Hippocampal formation (tissue), 2 donors: ENCODE results near the gene RGS7.
"Not testable (repeated sequence)": the region's sequence is repeated elsewhere in the genome, so short reads cannot be mapped to it uniquely, and the experiment has no call there.

Experiments
- DNase-seq, 2 donors: peaks; one replicate each; lab custom pipeline; 2025; lab: John Stamatoyannopoulos, UW

The RGS7 gene

DNA sequence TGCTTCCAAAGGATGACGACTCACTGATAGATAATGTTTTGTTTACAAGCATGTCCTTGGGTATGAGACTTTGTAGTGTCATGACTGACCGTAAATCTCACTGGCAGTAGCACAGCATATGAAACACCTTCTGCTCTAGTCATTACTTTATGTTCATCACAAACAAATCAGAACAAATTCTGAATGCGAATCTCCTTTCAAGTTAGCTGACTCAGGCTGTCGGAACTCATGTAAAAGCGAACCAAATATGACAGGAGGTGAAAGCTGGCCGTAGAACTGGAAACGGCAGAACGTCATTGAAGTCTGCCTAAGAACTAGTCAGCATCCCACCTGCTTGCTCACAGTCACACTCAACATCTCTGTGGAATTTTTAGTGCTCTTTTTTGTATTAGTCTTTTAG is 143.9 kb downstream of the RGS7 start:
- no peak for DNase-seq

DNA sequence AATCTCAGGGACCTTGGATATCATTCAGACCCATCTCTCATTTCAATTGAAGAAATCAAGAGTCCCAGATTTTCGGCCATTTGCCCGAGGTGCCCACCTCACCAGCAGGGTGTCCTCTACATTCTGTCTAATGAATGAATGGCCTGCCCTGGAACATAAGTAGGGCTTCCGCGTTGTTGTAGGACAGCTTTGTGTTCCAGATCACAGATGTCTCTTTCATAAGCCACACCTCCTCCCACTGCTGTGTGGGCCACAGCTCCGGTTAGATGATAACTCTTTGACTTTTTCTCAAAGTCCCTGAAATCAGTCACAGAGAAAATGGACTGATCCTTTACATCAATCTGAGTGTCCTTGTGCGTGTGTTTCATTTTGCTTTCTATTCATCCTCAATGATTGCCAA is 144.4 kb downstream of the RGS7 start:
- no peak for DNase-seq

DNA sequence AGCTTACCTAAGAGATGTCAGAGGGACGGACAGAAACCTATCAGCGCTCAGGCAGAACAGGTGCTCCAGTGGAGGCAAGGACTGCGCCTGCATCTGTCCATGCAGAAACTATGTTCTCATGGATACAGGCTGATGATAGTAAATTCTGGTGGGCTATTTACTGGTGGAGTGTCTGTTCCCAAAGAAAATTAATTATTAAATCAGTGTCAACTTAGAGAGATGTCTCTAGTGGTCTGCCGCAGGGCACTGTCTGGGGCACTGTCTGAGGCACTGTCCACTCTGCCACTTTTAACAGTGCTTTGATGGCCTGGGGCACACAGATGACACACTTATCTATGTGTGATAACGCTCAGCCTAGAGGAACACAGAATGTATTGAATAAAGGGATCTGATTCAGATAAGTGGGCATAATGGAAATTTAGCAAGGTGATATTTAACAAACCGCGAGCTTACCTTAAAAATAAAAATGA is 148.1 kb downstream of the RGS7 start:
- DNase-seq: no peak

DNA sequence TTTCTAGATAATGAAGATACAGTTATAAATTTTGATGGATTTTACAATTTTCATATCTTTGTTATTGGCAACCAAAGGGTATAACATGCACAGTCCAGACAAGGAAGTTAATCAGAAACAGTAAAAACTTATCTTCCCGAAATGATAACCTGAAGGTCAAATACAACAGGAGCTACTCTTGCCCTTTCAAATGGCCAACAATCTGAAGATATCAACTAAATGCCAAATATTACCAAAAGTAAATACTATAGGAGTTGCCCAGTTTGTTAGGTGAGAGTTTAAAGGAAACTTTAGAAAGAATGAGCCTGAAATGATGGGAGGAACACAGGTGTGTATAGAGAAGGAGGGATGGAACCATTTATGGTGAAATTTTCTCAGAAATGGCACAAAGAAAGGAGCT is 153.2 kb downstream of the RGS7 start:
- DNase-seq: no peak

DNA sequence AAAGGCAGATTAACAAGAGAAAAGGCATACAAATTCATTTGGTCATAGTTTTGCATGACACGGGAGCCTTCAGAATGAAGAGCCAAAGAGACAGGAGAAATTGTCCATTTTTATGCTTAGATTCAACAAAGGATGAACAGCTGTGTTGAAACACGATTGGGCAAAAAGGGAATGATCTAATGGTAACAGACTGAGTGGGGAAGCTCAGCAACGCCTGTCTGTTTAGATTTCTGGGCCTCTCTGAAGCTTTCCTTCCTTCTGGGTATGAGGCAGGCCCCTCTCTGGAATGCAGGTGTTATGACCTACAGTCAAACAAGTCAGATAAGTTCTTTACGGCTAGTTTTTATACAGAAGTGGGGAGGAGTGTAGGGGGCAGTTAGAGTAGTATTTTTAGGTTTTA is 154.6 kb downstream of the RGS7 start:
- no peak for DNase-seq

DNA sequence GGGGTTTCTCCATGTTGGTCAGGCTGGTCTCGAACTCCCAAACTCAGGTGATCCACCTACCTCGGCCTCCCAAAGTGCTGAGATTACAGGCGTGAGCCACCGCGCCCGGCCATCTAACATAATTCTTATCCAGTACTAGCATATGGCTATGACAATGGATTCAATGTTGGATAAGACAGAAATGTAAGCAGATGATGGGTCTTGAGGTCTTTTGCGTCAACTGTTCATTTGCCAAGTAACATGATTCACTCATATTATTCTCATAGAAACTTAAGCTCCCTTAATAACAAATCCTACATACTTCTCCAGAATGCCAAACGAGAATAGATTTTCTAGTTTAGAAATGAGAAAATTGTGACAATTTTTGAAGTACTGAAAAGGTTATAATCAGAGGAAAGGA is 170.3 kb downstream of the RGS7 start:
- DNase-seq: no peak

DNA sequence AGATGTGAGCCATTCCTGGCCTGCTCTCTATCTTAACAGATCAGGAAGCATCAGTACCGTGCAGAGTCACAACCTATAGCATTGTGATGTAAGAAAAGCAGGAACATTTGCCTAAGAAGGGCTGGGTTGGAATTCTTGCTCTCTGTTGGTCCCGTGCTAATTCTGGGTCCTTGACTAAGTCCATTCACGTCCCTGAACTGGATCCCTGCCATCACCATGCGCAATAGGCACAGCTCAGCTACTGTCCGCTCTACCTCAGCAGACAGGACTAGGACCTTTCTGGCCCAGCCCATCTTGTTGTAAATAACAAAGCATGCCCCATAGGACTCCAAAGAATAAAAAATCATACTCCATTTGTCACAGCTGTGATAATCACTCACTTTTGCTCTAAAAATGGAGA is 175.0 kb downstream of the RGS7 start:
- DNase-seq: no peak

DNA sequence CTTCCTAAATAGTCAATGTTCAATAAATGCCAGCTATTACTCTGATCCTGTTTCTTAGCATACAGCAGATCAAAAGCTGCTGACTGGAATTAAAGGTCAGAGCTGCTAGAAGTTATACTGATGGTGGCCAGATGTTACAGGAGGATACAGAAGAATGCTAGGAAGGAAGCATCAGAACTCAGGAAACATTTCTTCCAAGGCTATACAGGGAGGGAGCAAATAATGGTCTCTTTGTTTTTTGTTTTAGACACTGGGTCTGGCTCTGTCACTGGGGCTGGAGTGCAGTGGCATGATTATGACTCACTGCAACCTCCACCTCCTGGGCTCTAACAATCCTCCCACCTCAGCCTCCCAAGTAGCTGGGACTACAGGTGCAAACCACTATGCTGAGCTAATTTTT is 175.5 kb downstream of the RGS7 start:
- DNase-seq: no peak

DNA sequence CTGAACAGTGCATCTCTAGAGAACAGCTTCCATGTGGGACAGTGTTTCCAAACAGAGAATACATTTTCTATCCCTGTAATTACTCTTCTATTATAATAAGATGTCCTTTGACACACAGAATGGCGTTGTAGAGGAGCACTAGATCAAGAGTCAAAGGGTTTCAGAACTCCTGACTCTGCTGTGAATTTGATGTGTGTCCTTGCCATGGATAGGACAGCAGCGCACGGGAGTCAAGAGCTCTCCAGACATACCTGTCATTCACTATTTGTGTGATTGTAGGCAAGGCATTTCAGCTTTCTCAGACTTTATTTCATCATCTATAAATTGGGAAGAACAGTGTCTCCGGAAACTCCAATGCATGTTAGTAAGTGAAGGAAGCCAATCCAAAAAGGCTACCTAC is 176.4 kb downstream of the RGS7 start:
- no peak for DNase-seq

DNA sequence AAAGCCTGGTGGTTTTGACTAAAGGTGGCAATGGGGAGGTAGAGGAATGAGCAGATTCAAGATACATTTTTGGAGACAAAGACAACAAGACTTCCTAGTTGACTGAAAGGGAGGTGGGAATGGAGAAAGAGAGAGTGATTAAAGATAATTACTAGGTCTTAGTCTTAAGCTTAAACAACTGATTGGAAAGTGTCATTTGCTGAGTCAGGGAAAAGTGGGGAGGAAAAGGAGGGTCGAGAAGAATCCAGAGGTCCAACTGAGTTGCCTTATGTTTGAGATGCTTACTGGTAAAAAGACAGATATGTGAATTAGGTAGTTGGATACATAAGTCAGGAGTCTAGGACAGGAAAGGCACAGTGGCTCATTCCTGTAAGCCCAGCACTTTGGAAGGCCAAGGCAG is 179.3 kb downstream of the RGS7 start:
- no peak for DNase-seq

DNA sequence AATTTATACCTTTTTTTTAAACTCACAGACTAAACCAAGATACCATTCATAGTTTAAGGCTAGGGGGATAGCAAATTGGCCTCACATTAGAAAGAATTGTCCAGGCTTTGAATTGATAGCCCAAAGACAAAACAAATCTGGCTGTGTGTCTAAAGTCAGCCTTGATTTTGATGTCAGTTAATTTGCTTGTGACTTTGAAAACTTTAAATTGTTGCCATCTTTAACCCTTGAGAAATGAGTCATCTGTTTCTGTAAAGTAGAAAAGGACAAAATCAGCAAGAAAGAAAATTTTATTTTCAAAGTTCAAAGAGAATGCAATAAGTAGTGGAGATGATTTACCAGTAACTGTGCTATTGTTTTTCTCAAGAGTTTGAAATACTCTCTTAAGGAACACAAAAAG is 184.5 kb downstream of the RGS7 start:
- no peak for DNase-seq

DNA sequence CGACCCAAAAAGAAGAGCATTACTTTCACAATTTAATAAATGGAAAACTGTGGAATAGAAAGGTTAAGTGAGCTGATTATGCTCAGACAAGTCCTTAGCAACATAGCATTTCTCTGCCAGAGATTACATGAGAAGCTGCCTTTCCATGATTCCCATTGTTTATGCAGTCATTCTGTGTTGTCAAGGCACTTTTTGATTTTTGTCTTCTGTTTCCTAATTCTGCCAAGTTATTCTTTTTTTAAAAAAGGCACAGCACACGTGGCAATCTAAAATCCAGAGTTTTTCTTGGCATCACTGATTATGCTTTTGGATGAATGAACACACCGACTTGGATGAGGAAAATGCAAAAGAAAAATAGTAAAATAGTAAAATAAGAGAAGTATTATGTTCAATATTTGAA is 185.0 kb downstream of the RGS7 start:
- DNase-seq: no peak

DNA sequence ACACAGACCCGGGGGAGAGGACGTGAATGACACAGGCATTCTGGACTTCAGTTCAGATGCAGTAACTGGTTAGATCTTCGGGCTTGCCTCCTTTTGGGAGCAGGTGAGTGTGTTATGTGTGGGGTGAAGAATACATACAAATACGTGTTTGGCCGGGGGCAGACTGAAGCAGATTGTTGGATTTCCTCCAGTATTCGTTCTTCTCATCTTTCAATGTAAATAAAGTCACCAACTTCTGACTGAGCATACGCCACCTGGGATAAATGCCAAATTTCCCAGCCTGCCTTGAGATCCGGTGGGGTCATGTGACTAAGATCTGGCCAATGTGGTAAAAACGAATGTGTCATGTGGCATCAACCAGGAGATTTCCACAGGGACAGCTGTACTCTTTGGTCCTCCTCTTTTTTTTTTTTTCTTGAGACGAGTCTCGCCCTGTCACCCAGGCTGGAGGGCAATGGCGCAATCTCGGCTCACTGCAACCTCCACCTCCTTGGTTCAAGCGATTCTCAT is 189.8 kb downstream of the RGS7 start:
- no peak for DNase-seq

DNA sequence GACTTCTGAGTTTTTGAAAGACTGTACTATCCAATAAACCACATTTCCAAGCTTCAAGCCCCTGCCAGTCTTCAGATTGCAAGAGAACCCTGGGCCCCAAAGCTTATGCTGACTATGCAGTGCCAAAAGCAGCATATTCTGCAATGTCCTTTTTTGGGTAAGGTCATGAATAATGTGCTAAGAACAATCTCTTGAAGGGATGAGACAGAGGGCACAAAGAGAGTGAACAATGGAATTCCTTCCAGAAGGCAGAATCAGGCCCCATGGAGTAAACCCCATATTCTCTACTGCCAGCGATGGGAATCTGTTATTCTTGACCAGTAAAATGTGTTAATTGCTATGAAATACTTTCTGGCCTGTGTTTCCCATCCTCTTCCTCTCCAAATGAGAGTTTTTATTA is 190.4 kb downstream of the RGS7 start:
- DNase-seq: no peak

DNA sequence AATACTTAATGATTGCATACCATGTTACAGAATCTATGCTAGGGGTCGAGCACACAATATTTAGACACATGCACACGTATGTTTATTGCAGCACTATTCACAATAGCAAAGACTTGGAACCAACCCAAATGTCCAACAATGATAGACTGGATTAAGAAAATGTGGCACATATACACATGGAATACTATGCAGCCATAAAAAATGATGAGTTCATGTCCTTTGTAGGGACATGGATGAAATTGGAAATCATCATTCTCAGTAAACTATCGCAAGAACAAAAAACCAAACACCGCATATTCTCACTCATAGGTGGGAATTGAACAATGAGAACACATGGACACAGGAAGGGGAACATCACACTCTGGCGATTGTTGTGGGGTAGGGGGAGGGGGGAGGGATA is 191.7 kb downstream of the RGS7 start:
- not testable (repeated sequence) for DNase-seq

DNA sequence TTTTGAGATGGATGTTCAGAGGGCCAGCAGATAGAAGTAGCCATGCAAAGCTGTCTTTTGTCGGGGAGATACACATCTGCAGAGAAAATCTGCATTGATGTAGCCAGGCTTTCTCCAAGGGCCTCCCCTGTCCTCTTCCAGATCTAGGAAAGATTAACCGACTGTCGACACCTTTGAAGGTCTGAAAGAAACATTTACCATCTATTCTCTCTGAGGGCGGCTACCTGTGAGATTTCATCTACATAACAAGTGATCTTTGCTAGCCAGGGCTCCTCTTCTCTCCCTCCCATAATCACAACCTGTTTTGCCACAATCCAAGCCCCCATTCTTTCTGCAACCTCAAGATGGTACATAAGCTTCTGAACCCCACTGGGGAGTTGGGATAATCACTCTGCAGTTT is 193.6 kb downstream of the RGS7 start:
- DNase-seq: no peak

DNA sequence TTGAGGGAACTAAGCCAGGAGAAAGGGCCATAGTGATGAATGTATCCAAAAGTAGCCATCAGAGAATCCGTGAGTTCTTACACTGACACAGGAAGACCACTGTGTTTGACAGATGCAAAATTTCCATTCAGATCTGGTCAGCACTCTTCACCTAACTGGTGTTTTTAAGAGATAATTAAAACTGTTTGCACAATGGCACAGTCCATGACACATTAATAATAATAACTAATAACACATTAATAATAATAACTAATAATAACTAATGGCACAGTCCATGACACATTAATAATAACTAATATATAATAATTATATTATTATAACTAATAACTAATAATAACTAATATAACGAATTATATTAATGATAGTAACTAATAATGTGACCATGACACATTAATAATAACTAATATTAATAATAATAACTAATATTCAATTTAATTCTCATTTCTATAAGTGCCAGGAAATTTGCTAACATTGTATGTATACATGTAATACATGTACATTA is 195.8 kb downstream of the RGS7 start:
- DNase-seq: no peak

DNA sequence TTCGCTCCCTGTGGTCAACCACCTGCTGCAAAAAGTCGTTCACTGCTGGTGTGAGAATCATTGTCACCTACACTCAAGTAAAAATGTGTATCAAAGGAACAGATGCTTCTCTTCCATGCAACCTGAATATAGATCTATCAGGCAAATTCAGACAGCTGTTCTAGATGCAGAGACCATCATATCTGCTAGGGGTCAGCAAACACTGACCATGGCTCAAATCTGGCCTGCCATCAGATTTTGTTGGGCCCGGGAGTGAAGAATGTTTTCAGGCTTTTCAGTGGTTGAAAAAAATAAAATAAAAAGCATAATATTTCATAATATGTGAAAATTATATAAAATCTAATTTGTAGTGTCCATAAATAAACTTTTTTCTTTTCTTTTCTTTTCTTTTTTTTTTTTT is 199.6 kb downstream of the RGS7 start:
- DNase-seq: no peak

DNA sequence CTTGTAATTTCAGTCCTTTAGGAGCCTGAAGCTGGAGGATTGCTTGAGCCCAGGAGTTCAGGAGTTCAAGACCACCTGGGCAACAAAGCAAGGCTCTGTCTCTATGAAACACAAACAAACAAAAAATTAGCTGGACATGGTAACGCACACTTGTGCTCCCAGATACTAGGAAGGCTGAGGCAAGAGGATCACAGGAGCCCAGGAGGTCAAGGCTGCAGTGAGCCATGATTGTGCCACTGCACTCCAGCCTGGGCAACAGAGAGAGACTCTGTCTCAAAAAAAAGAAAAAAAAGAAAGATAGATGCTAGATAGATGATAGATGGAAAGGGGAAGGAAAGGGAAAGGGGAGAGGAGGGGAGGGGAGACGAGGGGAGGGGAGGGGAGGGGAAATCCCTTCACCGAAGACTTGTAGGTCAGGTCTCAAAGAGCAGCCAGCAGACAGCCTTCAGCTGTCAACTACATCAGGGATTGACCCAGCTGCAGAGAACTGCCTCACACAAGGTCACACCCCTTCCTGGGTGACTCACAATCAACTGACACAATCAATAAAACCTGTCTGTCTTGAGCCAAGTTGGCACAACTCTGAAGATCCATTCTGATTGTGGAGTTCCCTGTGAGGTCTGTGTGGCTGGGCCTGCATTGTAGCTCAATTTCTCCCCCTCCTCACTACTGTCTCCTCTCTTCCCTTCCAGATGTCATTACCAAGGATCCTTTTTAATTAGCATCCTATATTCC is 200.6 kb downstream of the RGS7 start:
- no peak for DNase-seq

DNA sequence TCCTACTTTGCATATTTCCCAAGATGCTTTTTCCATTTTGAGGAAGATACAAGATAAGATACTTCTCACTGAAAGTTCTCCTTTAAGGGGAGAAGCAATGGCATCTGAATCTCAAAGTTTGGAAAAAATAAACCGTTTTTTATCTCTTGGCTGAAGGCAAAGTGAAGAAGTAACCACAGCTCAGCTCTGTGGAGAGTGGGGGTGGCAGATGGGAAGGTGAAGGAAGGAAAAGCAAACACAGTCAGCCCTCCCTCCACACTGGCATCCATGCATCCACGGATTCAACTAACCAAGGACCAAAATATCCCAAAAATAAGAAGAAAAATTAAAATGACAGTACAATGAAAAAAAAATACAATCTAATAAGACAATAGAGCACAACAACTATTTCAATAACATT is 211.1 kb downstream of the RGS7 start:
- no peak for DNase-seq

DNA sequence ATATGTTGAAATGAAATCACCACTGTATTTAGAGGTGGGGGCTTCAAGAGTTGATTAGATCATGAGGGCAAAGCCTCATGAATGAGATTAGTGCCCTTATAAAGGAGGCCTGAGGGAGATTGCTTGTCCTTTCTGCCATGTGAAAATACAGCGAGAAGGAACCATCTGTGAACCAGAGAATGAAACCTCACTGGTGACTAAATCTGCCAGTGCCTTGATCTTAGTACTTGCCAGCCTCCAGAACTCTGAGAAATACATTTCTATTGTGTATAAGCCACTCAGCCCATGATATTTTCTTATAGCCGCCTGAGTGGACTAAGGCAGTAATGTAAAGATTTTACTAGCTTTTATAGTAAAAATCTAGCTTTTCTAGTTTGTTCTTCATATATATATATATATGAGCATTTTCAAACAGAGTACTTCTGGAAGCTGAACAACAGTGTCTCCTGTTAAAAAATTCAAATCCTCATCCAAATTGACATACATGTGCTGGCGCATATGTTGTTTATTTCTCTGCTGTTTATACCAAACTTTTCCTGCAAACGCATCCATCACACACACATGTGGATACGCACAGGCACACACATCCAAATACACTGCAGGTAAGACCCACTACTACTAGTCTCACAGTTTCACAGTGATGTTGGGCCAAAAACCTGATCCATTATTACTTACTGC is 213.1 kb downstream of the RGS7 start:
- DNase-seq: no peak

DNA sequence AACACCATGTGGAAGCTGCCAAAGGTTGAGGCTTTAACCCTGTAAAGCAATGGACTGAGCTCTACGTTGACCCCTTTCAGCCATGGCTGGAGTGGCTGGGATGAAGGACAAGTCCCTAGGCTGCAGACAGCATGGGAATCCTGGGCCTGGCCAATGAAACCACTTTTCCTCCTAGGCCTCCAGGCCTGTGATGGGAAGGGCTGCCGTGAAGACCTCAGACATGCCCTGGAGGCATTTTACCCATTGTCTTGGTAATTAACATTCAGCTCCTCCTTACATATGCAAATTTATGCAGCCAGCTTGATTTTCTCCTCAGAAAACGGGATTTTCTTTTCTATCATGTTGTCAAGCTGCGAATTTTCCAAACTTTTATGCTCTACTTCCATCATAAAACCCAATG is 214.5 kb downstream of the RGS7 start:
- no peak for DNase-seq

DNA sequence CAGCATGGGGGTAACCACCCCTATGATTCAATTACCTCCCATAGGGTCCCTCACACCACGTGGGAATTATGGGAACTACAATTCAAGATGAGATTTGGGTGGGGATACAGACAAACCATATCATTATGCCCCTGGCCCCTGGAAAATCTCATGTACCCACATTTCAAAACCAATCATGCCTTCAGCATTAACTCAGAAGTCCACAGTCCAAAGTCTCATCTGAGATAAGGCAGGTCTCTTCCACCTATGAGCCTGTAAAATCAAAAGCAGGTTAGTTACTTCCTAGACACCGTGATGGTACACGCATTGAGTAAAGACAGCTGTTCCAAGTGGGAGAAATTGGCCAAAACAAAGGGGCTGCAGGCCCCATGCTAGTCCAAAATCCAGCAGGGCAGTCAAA is 215.4 kb downstream of the RGS7 start:
- DNase-seq: not testable (repeated sequence)
